SK-N-SH treated with all-trans-retinoic acid at 6 μM for 48 hours (cell line): ENCODE data around the gene HEMK1.

ENCODE experiments used
- ATAC-seq: fragments of 200-7000 bp; cut with Tn5 transposase; 3 replicates; pipeline ENCODE4 v1.9.1; 2020; ENCODE audit warnings: mild to moderate bottlenecking, moderate library complexity
- ARNTL ChIP-seq: fragments of 450-650 bp; formaldehyde crosslinking; IDR thresholded peaks from 2 replicates; pipeline ENCODE4 v1.5.0; 2020; ENCODE audit warnings: low read depth, mild to moderate bottlenecking, moderate library complexity, borderline replicate concordance
- BACH2 ChIP-seq: fragments of 250-450 bp; sonication (Bioruptor Pico); IDR thresholded peaks from 2 replicates; pipeline ENCODE4 v1.9.0; 2021; ENCODE audit warnings: mild to moderate bottlenecking, borderline replicate concordance
- CSDC2 ChIP-seq: fragments of 250-450 bp; sonication (Bioruptor Pico); IDR thresholded peaks from 2 replicates; pipeline ENCODE4 v1.5.0; 2020; ENCODE audit warnings: mild to moderate bottlenecking, moderate library complexity
- CSRNP3 ChIP-seq: fragments of 250-450 bp; sonication (Bioruptor Pico); IDR thresholded peaks from 2 replicates; pipeline ENCODE4 v1.5.1; 2021; ENCODE audit warnings: mild to moderate bottlenecking, moderate library complexity
- GLIS3 ChIP-seq: fragments of 250-450 bp; sonication (Bioruptor Pico); IDR thresholded peaks from 2 replicates; pipeline ENCODE4 v1.5.0; 2020; ENCODE audit warnings: mild to moderate bottlenecking, moderate library complexity
- ISL1 ChIP-seq: fragments of 250-450 bp; sonication (Bioruptor Pico); IDR thresholded peaks from 2 replicates; pipeline ENCODE4 v2.1.2; 2022; ENCODE audit warnings: mild to moderate bottlenecking, moderate library complexity
- PATZ1 ChIP-seq: fragments of 250-450 bp; sonication (Bioruptor Pico); IDR thresholded peaks from 2 replicates; pipeline ENCODE4 v1.8.0; 2020; ENCODE audit warnings: mild to moderate bottlenecking, moderate library complexity, borderline replicate concordance
- PPARA ChIP-seq: fragments of 250-450 bp; sonication (Bioruptor Pico); IDR thresholded peaks from 2 replicates; pipeline ENCODE4 v1.5.0; 2020; ENCODE audit warnings: mild to moderate bottlenecking, borderline replicate concordance
- RARB ChIP-seq: fragments of 250-450 bp; sonication (Bioruptor Pico); IDR thresholded peaks from 2 replicates; pipeline ENCODE4 v1.8.0; 2021; ENCODE audit warnings: mild to moderate bottlenecking, moderate library complexity
- SNAI2 ChIP-seq: fragments of 250-450 bp; sonication (Bioruptor Pico); IDR thresholded peaks from 2 replicates; pipeline ENCODE4 v1.5.0; 2020; ENCODE audit warnings: mild to moderate bottlenecking, moderate library complexity
- TOX ChIP-seq: fragments of 250-450 bp; sonication (Bioruptor Pico); IDR thresholded peaks from 2 replicates; pipeline ENCODE4 v1.8.0; 2021; ENCODE audit warnings: mild to moderate bottlenecking, moderate library complexity, borderline replicate concordance
- ZC3H10 ChIP-seq: fragments of 250-450 bp; sonication (Bioruptor Pico); IDR thresholded peaks from 2 replicates; pipeline ENCODE4 v1.5.1; 2021; ENCODE audit warnings: mild to moderate bottlenecking, moderate library complexity
- ZFP3 ChIP-seq: fragments of 250-450 bp; sonication (Bioruptor Pico); IDR thresholded peaks from 2 replicates; pipeline ENCODE4 v1.5.0; 2020; ENCODE audit warnings: mild to moderate bottlenecking, moderate library complexity
- ZFP30 ChIP-seq: fragments of 450-650 bp; formaldehyde crosslinking; IDR thresholded peaks from 2 replicates; pipeline ENCODE4 v1.5.0; 2022; ENCODE audit warnings: mild to moderate bottlenecking, moderate library complexity
- ZNF8 ChIP-seq: fragments of 450-650 bp; formaldehyde crosslinking; IDR thresholded peaks from 2 replicates; pipeline ENCODE4 v1.5.0; 2020; ENCODE audit warnings: mild to moderate bottlenecking, moderate library complexity
- TF ChIP-seq, protein P1 (sequence below): fragments of 250-450 bp; sonication (Bioruptor Pico); IDR thresholded peaks from 2 replicates; pipeline ENCODE4 v1.5.0; 2020; ENCODE audit warnings: mild to moderate bottlenecking, moderate library complexity
- TF ChIP-seq, protein P2 (sequence below): fragments of 250-450 bp; sonication (Bioruptor Pico); IDR thresholded peaks from 2 replicates; pipeline ENCODE4 v1.5.1; 2020; ENCODE audit warnings: low read depth, mild to moderate bottlenecking, moderate library complexity
- TF ChIP-seq, protein P3 (sequence below): fragments of 250-450 bp; sonication (Bioruptor Pico); IDR thresholded peaks from 2 replicates; pipeline ENCODE4 v1.8.0; 2021; ENCODE audit warnings: low read depth, mild to moderate bottlenecking, moderate library complexity, borderline replicate concordance

HEMK1 gene

DNA sequence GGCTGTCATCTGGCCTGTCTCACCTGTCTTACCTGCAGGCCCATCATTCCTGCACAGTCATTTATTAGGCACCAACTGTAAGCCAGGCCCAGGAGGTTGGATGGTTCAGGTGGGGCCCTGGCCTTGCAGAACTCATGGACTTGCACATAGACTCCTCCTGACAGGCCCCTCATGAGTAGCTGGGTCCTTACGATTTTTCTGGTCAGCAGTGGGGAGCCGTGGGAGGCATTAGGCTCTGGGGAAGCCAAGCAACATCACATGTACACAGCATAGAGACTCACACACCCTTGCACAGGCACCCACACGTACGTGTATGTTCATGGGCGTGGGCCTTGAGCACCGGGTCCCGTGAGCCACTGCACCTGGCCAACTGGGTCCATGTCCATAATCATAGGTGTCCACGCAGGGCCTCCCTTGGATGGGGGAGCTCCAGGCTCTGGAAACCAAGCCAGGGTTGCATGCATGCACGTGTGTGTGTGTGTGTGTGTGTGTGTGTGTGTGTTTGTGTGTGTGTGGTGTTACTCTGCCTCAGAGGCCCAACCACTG is 21.9 kb downstream of the HEMK1 start:
- TF ChIP-seq ZFP30 (CRISPR knock-in tag) (no peak), ZFP3 (CRISPR knock-in tag) (no peak), ZC3H10 (CRISPR knock-in tag) (no peak), BACH2 (CRISPR knock-in tag) (no peak), CSDC2 (no peak), ISL1 (CRISPR knock-in tag) (no peak)
- TF ChIP-seq, protein P1, sequence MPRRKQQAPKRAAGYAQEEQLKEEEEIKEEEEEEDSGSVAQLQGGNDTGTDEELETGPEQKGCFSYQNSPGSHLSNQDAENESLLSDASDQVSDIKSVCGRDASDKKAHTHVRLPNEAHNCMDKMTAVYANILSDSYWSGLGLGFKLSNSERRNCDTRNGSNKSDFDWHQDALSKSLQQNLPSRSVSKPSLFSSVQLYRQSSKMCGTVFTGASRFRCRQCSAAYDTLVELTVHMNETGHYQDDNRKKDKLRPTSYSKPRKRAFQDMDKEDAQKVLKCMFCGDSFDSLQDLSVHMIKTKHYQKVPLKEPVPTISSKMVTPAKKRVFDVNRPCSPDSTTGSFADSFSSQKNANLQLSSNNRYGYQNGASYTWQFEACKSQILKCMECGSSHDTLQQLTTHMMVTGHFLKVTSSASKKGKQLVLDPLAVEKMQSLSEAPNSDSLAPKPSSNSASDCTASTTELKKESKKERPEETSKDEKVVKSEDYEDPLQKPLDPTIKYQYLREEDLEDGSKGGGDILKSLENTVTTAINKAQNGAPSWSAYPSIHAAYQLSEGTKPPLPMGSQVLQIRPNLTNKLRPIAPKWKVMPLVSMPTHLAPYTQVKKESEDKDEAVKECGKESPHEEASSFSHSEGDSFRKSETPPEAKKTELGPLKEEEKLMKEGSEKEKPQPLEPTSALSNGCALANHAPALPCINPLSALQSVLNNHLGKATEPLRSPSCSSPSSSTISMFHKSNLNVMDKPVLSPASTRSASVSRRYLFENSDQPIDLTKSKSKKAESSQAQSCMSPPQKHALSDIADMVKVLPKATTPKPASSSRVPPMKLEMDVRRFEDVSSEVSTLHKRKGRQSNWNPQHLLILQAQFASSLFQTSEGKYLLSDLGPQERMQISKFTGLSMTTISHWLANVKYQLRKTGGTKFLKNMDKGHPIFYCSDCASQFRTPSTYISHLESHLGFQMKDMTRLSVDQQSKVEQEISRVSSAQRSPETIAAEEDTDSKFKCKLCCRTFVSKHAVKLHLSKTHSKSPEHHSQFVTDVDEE: no peak
- TF ChIP-seq, protein P2, sequence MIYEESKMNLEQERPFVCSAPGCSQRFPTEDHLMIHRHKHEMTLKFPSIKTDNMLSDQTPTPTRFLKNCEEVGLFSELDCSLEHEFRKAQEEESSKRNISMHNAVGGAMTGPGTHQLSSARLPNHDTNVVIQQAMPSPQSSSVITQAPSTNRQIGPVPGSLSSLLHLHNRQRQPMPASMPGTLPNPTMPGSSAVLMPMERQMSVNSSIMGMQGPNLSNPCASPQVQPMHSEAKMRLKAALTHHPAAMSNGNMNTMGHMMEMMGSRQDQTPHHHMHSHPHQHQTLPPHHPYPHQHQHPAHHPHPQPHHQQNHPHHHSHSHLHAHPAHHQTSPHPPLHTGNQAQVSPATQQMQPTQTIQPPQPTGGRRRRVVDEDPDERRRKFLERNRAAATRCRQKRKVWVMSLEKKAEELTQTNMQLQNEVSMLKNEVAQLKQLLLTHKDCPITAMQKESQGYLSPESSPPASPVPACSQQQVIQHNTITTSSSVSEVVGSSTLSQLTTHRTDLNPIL (CRISPR knock-in tag): no peak
- no peak for ATAC-seq

GRCh38 chr3:50592568-50592967 is 23.2 kb downstream of the HEMK1 start:
- no peak for TF ChIP-seq CSDC2
- no peak for TF ChIP-seq RARB (CRISPR knock-in tag)
- TF ChIP-seq CSRNP3 (CRISPR knock-in tag): no peak
- TF ChIP-seq, protein P3, sequence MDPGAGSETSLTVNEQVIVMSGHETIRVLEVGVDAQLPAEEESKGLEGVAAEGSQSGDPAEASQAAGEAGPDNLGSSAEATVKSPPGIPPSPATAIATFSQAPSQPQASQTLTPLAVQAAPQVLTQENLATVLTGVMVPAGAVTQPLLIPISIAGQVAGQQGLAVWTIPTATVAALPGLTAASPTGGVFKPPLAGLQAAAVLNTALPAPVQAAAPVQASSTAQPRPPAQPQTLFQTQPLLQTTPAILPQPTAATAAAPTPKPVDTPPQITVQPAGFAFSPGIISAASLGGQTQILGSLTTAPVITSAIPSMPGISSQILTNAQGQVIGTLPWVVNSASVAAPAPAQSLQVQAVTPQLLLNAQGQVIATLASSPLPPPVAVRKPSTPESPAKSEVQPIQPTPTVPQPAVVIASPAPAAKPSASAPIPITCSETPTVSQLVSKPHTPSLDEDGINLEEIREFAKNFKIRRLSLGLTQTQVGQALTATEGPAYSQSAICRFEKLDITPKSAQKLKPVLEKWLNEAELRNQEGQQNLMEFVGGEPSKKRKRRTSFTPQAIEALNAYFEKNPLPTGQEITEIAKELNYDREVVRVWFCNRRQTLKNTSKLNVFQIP (CRISPR knock-in tag): no peak
- TF ChIP-seq ISL1 (CRISPR knock-in tag): no peak
- TF ChIP-seq ZFP30 (CRISPR knock-in tag): no peak
- TF ChIP-seq TOX (CRISPR knock-in tag): no peak
- no peak for TF ChIP-seq PATZ1 (CRISPR knock-in tag)
- no peak for TF ChIP-seq PPARA (CRISPR knock-in tag)
- TF ChIP-seq ARNTL: no peak
- TF ChIP-seq GLIS3 (CRISPR knock-in tag): no peak
- TF ChIP-seq, protein P1: no peak
- no peak for TF ChIP-seq ZNF8 (CRISPR knock-in tag)
- no peak for TF ChIP-seq ZFP3 (CRISPR knock-in tag)
- no peak for TF ChIP-seq SNAI2
- ATAC-seq: no peak
